ENCODE data around the gene UPP2. TPM values are rescaled to one million over a fixed set of nuclear protein-coding genes. Genes with fewer than 3 reads are reported as not detected.

The UPP2 gene
- polyA plus RNA-seq, 4 donors = 0.57 to 10.0 (median 4.8) TPM

- no peak for DNase-seq (ENCODE audit: low read depth in 4 of 4, low spot score in 3 of 4)
Measured at GRCh38 chr2:158135096-158135495, 33.4 kb downstream of the UPP2 start.

DNA sequence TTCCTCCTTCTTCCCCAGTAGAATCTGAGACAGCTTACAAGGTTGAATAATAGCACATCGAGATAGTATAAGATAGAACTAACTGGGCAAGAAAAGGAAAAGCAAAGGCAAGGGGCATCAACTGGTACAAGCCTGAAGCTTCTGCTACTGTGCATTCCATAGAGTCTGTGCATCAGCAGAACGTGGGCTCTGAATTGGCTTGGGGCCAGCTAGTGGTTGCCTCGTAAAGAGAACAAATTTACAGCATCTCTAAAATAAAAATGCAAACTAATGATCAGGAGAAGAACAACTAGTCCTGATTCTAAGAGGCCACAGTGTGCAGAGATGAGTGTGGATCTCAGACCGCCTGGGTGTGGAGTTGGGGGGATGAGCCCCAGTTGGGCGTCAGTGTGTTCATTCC is 36.6 kb downstream of the UPP2 start:
- DNase-seq (ENCODE audit: low read depth in 4 of 4, low spot score in 3 of 4) = no peak

GRCh38 chr2:158140201-158140600 is 38.5 kb downstream of the UPP2 start:
- DNase-seq (ENCODE audit: low read depth in 4 of 4, low spot score in 3 of 4) = no peak

DNA sequence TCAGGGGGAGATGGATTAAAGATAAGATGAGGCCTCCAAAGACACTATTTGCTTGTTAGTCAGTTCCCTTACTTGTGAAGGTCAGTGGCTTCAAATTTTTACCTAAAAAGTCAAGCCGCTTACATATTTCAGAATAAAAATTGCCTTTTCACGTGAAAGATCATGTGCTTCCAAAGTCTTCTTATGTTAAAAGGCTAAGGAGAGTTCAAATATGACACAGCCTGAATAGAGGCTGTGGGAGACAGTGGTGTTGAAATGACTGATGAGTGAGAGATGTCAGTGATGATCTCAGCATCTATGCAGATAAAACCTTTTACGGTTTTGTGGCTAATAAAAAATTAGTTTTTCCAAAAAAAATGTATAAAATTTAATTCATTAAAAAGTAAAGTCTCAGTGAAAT is 40.5 kb downstream of the UPP2 start:
- no peak for DNase-seq (ENCODE audit: low read depth in 4 of 4, low spot score in 3 of 4)

- DNase-seq (ENCODE audit: low read depth in 4 of 4, low spot score in 3 of 4) = no peak
Measured at GRCh38 chr2:158142568-158143332, 41.1 kb downstream of the UPP2 start.

DNA sequence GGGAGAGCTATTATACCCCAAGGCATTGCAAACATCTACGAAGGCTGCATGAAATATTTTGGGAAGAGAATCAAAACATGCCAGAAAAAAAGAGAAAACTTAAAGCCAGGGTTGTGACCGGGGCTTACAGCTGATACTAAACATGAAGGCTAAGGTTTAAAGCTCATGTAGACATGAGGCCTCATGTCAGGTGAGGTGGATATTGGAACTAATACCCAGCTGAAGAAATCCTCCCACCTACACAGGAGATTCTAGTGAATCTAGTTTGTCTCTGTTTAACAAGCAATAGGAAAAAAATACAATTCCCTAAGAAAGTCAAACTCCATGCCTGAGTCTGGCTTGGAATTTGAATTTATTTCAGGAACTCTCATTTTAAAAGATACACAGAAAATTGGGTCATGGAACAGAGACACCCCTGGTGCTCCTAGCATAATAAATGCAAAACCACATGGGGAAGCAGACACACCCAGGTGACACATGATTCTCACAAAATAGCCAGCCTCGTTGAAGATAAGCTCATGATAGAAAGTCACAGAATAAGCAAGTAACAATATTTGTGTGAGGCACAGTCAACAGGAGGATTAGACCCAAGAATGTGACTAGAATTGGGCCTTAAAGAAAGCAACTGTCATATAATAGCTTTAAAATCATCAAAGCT is 42.2 kb downstream of the UPP2 start:
- no peak for DNase-seq (ENCODE audit: low read depth in 4 of 4, low spot score in 3 of 4)

GRCh38 chr2:158144914-158145625 is 43.4 kb downstream of the UPP2 start:
- no peak for DNase-seq (ENCODE audit: low read depth in 4 of 4, low spot score in 3 of 4)

- no peak for DNase-seq (ENCODE audit: low read depth in 4 of 4, low spot score in 3 of 4)
Measured at GRCh38 chr2:158153270-158154015, 51.8 kb downstream of the UPP2 start.

DNA sequence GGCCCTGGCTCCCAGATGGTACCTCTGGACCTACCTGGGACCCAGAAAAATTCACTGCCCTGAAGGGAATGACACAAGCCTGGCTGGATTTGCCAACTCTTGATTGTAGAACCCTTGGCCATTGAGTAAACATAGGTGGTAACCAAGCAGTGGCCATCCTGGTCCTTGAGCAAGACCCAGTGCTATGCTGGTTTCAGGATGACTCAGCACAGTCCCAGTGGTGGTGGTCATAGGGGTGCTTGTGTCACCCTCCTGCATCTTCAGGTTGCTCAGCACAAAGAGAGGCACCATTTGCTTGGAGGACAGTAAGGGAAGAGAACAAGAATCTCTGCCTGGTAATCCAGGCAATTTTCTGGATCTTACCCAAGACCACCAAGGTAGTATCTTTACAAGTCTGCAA is 52.9 kb downstream of the UPP2 start:
- DNase-seq (ENCODE audit: low read depth in 4 of 4, low spot score in 3 of 4) = no peak

DNA sequence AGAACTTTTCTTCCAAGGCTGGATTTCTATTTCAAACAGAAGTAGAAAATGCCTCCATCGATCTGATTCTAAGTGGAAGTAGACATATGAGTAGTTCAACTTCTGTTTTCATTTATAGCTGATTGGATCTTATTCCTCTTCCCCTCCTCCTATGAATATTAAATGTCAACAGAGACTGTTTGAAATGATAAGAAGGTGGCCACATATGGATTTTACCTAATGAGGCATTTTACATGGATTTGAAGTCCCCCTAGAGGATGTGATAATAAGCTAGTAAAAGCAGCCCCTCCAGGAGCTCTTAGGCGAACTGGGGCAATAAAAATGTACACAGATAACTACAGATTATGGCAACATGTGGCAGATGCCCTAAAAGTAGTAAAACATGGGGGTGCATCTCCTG is 71.0 kb downstream of the UPP2 start:
- no peak for DNase-seq (ENCODE audit: low read depth in 4 of 4, low spot score in 3 of 4)

GRCh38 chr2:158174495-158174894 is 72.8 kb downstream of the UPP2 start:
- no peak for DNase-seq (ENCODE audit: low read depth in 4 of 4, low spot score in 3 of 4)

GRCh38 chr2:158174956-158175355 is 73.3 kb downstream of the UPP2 start:
- no peak for DNase-seq (ENCODE audit: low read depth in 4 of 4, low spot score in 3 of 4)

GRCh38 chr2:158178646-158179045 is 77.0 kb downstream of the UPP2 start:
- no peak for DNase-seq (ENCODE audit: low read depth in 4 of 4, low spot score in 3 of 4)

- DNase-seq (ENCODE audit: low read depth in 4 of 4, low spot score in 3 of 4) = no peak
Measured at GRCh38 chr2:158179660-158180059, 78.0 kb downstream of the UPP2 start.

DNA sequence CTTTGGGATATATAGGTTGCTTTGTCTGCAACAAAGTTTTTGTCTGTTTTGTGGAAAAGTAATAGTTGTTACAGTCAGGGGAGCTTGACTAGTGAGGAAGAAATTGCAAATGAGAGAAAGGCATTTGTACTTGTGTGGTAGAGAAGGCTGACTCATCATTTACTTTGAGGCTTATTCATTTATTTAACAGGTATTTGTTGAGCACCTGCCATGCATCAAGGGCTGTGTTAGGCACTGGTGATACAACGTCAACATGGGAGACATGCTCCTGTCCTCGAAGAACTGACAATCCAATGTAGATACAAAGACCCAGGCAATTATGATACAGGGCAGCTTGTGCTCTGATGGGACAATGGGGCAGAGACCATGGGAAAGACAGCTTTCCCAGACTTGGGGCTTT is 79.5 kb downstream of the UPP2 start:
- no peak for DNase-seq (ENCODE audit: low read depth in 4 of 4, low spot score in 3 of 4)

DNA sequence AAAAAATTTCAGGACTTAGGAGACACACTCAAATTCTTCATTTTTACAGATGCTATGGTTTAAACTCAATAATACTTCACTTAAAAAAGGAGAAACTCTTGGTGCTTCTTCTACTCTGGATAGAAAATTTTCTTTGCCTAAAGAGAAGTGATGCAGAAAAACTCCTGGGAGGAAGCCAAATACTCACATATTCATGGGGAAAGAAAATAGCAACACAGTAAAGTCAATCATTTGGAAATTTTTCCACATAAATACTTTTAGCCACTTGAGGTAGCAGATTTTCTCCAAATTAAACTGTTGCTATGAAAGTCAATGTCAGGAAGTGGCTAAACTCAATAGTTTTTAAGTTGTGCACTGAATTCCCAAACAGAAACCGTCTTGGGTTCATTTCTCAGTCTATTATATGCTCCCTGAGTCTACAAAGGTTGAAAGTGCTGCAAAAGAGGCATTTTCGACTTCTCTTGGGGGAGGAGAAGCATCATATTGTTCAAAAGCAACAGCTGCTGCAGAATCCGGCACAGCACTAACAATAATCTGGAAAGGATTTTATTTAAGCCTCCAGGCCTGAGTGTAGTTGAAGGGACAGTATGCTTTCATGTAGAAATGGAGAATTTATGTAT is 81.1 kb downstream of the UPP2 start:
- DNase-seq (ENCODE audit: low read depth in 4 of 4, low spot score in 3 of 4) = no peak

- no peak for DNase-seq (ENCODE audit: low read depth in 4 of 4, low spot score in 3 of 4)
Measured at GRCh38 chr2:158184001-158184400, 82.3 kb downstream of the UPP2 start.

DNA sequence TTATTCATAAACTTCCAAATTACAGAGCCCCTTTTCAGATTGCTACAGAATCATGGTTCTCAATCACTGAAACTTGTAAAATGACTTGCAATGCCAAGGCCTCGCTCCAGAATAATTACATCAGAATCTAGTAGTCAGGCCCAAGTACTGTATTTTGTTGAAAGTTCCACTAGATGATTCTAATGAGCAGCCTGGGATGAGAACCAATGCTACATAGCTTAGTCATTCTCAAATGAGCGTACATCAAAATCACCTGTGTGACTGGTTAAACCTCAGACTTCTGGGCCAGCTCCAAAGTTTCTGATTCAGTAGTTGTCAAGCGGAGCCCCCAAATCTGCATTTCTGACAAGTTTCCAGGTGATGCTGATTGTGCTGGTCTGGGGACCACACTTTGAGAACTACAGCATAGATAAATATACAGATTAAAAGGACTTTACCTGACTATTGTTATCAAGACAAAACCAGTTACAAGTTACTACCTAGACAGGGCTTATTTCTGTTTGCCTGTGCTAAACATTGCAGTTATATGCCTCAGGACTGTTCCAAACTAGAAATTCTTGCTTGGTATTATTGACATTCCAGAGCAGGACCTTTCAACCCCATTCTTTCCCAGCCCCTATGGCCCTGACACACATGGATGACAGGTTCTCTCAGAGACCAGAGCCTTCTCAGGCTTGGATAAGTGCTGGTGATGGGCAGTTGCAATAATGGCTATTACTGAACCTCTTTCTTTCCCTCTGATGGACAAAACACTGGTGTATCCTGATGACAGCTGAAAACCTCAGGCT is 83.1 kb downstream of the UPP2 start:
- no peak for DNase-seq (ENCODE audit: low read depth in 4 of 4, low spot score in 3 of 4)
